Measurements from ENCODE around the gene RTN4R.
"Not testable (repeated sequence)": the region's sequence is repeated elsewhere in the genome, so short reads cannot be mapped to it uniquely, and the experiment has no call there.

RTN4R gene

GRCh38 chr22:20268279-20269012, at the start of gene RTN4R:
Gene RTN4R (minus strand): TSS chr22:20268318. CDS start chr22:20268092, 226 bp downstream.
- peak in 25 of 58 donors; percentile 14 to 53 (median 33) for DNase-seq

GRCh38 chr22:20317402-20318042, 49.4 kb upstream of the RTN4R start:
- DNase-seq, result peak in 1 of 58 donors; percentile 19

GRCh38 chr22:20316844-20317401, 48.8 kb upstream of the RTN4R start:
- DNase-seq, result no peak

- DNase-seq, result no peak
Measured at GRCh38 chr22:20316217-20316843, 48.2 kb upstream of the RTN4R start.

- DNase-seq, result no peak
Measured at GRCh38 chr22:20315337-20316216, 47.5 kb upstream of the RTN4R start.

GRCh38 chr22:20314741-20315336, 46.7 kb upstream of the RTN4R start:
- DNase-seq, result not testable (repeated sequence)

- not testable (repeated sequence) for DNase-seq
Measured at GRCh38 chr22:20314206-20314605, 46.1 kb upstream of the RTN4R start.

- not testable (repeated sequence) for DNase-seq
Measured at GRCh38 chr22:20313306-20314077, 45.4 kb upstream of the RTN4R start.

- DNase-seq, result no peak
Measured at GRCh38 chr22:20312396-20313191, 44.5 kb upstream of the RTN4R start.

GRCh38 chr22:20311249-20312062, 43.3 kb upstream of the RTN4R start:
- DNase-seq, result not testable (repeated sequence)

GRCh38 chr22:20310773-20311172, 42.7 kb upstream of the RTN4R start:
- DNase-seq, result not testable (repeated sequence)

GRCh38 chr22:20310180-20310579, 42.1 kb upstream of the RTN4R start:
- DNase-seq, result not testable (repeated sequence)

- not testable (repeated sequence) for DNase-seq
Measured at GRCh38 chr22:20308806-20309650, 40.9 kb upstream of the RTN4R start.

GRCh38 chr22:20307448-20308447, 39.6 kb upstream of the RTN4R start:
- DNase-seq, result not testable (repeated sequence)

GRCh38 chr22:20306646-20307447, 38.7 kb upstream of the RTN4R start:
- DNase-seq, result not testable (repeated sequence)

Data from anterior cingulate cortex (tissue), 58 donors.